GM19238 (cell line): Measurements from ENCODE around the gene GPC2.

Experiments
- DNase-seq: peaks from one replicate; pipeline ENCODE4 v3.0.0; 2011; ENCODE audit warnings: low spot score; ENCODE audit not compliant: insufficient read length

Gene GPC2

GRCh38 chr7:100169147-100169850 is 7.9 kb downstream of the GPC2 start:
- DNase-seq = no peak

- DNase-seq = no peak
These were observed 9.3 kb downstream of the GPC2 start for GRCh38 chr7:100167912-100168323.

- no peak for DNase-seq
These were observed 9.9 kb downstream of the GPC2 start for GRCh38 chr7:100166970-100167911.

GRCh38 chr7:100166317-100166940 is 10.8 kb downstream of the GPC2 start:
- DNase-seq = no peak

GRCh38 chr7:100163871-100164270 is 13.3 kb downstream of the GPC2 start:
- no peak for DNase-seq

GRCh38 chr7:100163006-100163531 is 14.1 kb downstream of the GPC2 start:
- no peak for DNase-seq

- DNase-seq = no peak
These were observed 17.1 kb downstream of the GPC2 start for GRCh38 chr7:100160067-100160466.

GRCh38 chr7:100159099-100159623 is 18.0 kb downstream of the GPC2 start:
- DNase-seq = no peak

GRCh38 chr7:100158229-100159098 is 18.7 kb downstream of the GPC2 start, which contains the start of gene TRAPPC14:
TSS of gene TRAPPC14 (minus strand) at chr7:100158723. CDS start at chr7:100158499, 224 bp downstream.
- peak; percentile 95 for DNase-seq

- no peak for DNase-seq
These were observed 19.6 kb downstream of the GPC2 start for GRCh38 chr7:100157334-100158228.

GRCh38 chr7:100157069-100157333 is 20.2 kb downstream of the GPC2 start:
- DNase-seq = no peak

GRCh38 chr7:100156331-100157068 is 20.7 kb downstream of the GPC2 start:
- no peak for DNase-seq

- no peak for DNase-seq
These were observed 21.4 kb downstream of the GPC2 start for GRCh38 chr7:100155553-100156317.

- DNase-seq = no peak
These were observed 22.3 kb downstream of the GPC2 start for GRCh38 chr7:100154651-100155491.

- no peak for DNase-seq
These were observed 23.3 kb downstream of the GPC2 start for GRCh38 chr7:100153708-100154535.

GRCh38 chr7:100152937-100153666 is 24.1 kb downstream of the GPC2 start:
- DNase-seq = no peak
